ENCODE results near the gene ZCCHC7. TPM values are rescaled to one million over a fixed set of nuclear protein-coding genes. Genes with fewer than 3 reads are reported as not detected.

Gene ZCCHC7
- total and polyA plus RNA-seq, 2 of the 8 experiments (the other 6 are each of a cell fraction or from before 2014, with no cell fraction given), result 12.2 to 27.5 TPM

GRCh38 chr9:37134166-37134565 is 13.8 kb downstream of the ZCCHC7 start (continued):
- no peak for TF ChIP-seq ATF3 (IDR thresholded peaks at IDR 0.05; ENCODE audit: insufficient read depth, low read depth, low read length)
- TF ChIP-seq HDAC2 (IDR thresholded peaks at IDR 0.05; ENCODE audit: borderline replicate concordance in 1 of 2, low read depth in 2 of 2, low read length in 2 of 2), result no peak
- no peak for TF ChIP-seq SUZ12 (IDR thresholded peaks at IDR 0.05; ENCODE audit: low read length)
- no peak for TF ChIP-seq POLR2AphosphoS5 (IDR thresholded peaks at IDR 0.05; ENCODE audit: low read depth, low read length)
- no peak for TF ChIP-seq SIRT6 (IDR thresholded peaks at IDR 0.05; ENCODE audit: low read length)
- no peak for TF ChIP-seq CBX5 (IDR thresholded peaks at IDR 0.05; ENCODE audit: low read depth, low read length)
- no peak for TF ChIP-seq MAFK (IDR thresholded peaks at IDR 0.05; ENCODE audit: low read depth, low read length)
